ENCODE measurements around the gene NFKB1.

NFKB1 gene

GRCh38 chr4:102601586-102602227 is 100.5 kb downstream of the NFKB1 start:
- Histone ChIP-seq H4K20me1 (ENCODE audit: low read depth, low read length) (no peaks in the 10 kb centered on the region), H3F3A (ENCODE audit: insufficient read depth) (no peaks in the 10 kb centered on the region), H3K4me3 (ENCODE audit: insufficient read depth, low read length, poor library complexity, severe bottlenecking) (no peak overlapping the region), H3K9ac (ENCODE audit: low read length) (no peak overlapping the region), H3K36me3 (ENCODE audit: low read length) (no peaks in the 10 kb centered on the region), H3K9me3 (ENCODE audit: insufficient read depth, low read length) (no peaks in the 10 kb centered on the region), H3K27me3 (ENCODE audit: low read length) (no peaks in the 10 kb centered on the region), H3K9me2 (replicated peaks; ENCODE audit: insufficient read depth, low read length) (no peaks in the 10 kb centered on the region), H3K4me2 (ENCODE audit: low read depth, low read length, poor library complexity, severe bottlenecking) (no peak overlapping the region), H3K27ac (ENCODE audit: low read depth, low read length) (no peak overlapping the region), H2AFZ (ENCODE audit: low read depth, low read length, severe bottlenecking) (no peak overlapping the region), H3K79me2 (ENCODE audit: insufficient read depth, low read length) (no peaks in the 10 kb centered on the region)
- TF ChIP-seq EZH2phosphoT487 (conservative IDR thresholded peaks at IDR 0.05; ENCODE audit: low read length), result no peak

- H3K36me3 ChIP-seq (ENCODE audit: low read length), result peaks cover 2% of the 10 kb centered on the region; the same call in 1 of the 2 replicates
- no peaks in the 10 kb centered on the region for H3F3A ChIP-seq (ENCODE audit: insufficient read depth)
Measured at GRCh38 chr4:102604222-102604940, 103.2 kb downstream of the NFKB1 start.

GRCh38 chr4:102606261-102606660 is 105.1 kb downstream of the NFKB1 start:
- H3K36me3 ChIP-seq (ENCODE audit: low read length), result peaks cover 2% of the 10 kb centered on the region; the same call in 1 of the 2 replicates
- no peak overlapping the region for H3K27ac ChIP-seq (ENCODE audit: low read depth, low read length)
- no peak for TF ChIP-seq CTCF (IDR thresholded peaks at IDR 0.05; ENCODE audit: insufficient read depth, low read length, poor library complexity, severe bottlenecking)
- no peak for TF ChIP-seq EZH2phosphoT487 (conservative IDR thresholded peaks at IDR 0.05; ENCODE audit: low read length)
- no peaks in the 10 kb centered on the region for H3K27me3 ChIP-seq (ENCODE audit: low read length)
- H4K20me1 ChIP-seq (ENCODE audit: low read depth, low read length), result no peaks in the 10 kb centered on the region
- H2AFZ ChIP-seq (ENCODE audit: low read depth, low read length, severe bottlenecking), result no peak overlapping the region
- no peaks in the 10 kb centered on the region for H3K9me3 ChIP-seq (ENCODE audit: insufficient read depth, low read length)
- H3K4me3 ChIP-seq (ENCODE audit: insufficient read depth, low read length, poor library complexity, severe bottlenecking), result no peak overlapping the region
- no peaks in the 10 kb centered on the region for H3K79me2 ChIP-seq (ENCODE audit: insufficient read depth, low read length)
- H3K9ac ChIP-seq (ENCODE audit: low read length), result no peak overlapping the region
- H3K4me2 ChIP-seq (ENCODE audit: low read depth, low read length, poor library complexity, severe bottlenecking), result no peak overlapping the region
- H3K9me2 ChIP-seq (replicated peaks; ENCODE audit: insufficient read depth, low read length), result no peaks in the 10 kb centered on the region
- no peaks in the 10 kb centered on the region for H3F3A ChIP-seq (ENCODE audit: insufficient read depth)

More at GRCh38 chr4:102604222-102604940, 103.2 kb downstream of the NFKB1 start:
- H3K4me2 ChIP-seq (ENCODE audit: low read depth, low read length, poor library complexity, severe bottlenecking), result no peak overlapping the region
- no peak overlapping the region for H3K9ac ChIP-seq (ENCODE audit: low read length)
- no peak overlapping the region for H3K27ac ChIP-seq (ENCODE audit: low read depth, low read length)
- H3K4me3 ChIP-seq (ENCODE audit: insufficient read depth, low read length, poor library complexity, severe bottlenecking), result no peak overlapping the region
- no peaks in the 10 kb centered on the region for H3K79me2 ChIP-seq (ENCODE audit: insufficient read depth, low read length)
- H2AFZ ChIP-seq (ENCODE audit: low read depth, low read length, severe bottlenecking), result no peak overlapping the region
- TF ChIP-seq EZH2phosphoT487 (conservative IDR thresholded peaks at IDR 0.05; ENCODE audit: low read length) (no peak), CTCF (IDR thresholded peaks at IDR 0.05; ENCODE audit: insufficient read depth, low read length, poor library complexity, severe bottlenecking) (no peak)
- H3K9me2 ChIP-seq (replicated peaks; ENCODE audit: insufficient read depth, low read length), result no peaks in the 10 kb centered on the region
- no peaks in the 10 kb centered on the region for H3K27me3 ChIP-seq (ENCODE audit: low read length)
- H4K20me1 ChIP-seq (ENCODE audit: low read depth, low read length), result no peaks in the 10 kb centered on the region
- H3K9me3 ChIP-seq (ENCODE audit: insufficient read depth, low read length), result no peaks in the 10 kb centered on the region

All from SU-DHL-6 (cell line).